Adrenal gland (tissue), 12 donors: ENCODE results near the gene GRB14. TPM values are rescaled to one million over a fixed set of nuclear protein-coding genes. Genes with fewer than 3 reads are reported as not detected.

Source experiments
- DNase-seq, 7 donors: peaks; one replicate each; pipeline ENCODE4 v3.0.0-alpha.2; 2019 to 2020
- H3K27ac ChIP-seq, 5 donors: fragments of 200-600 bp; sonication (generic) in 4 of 5; 1 replicate in 3 of 5; 2 replicates in 2 of 5; pipeline versions ENCODE4 v1.5.1 to v1.8.0; 2016 to 2020; ENCODE audit warnings: mild to moderate bottlenecking in 1 of 5
- H3K27me3 ChIP-seq: fragments of 200-600 bp; 2 replicates; pipeline ENCODE4 v1.8.0; 2021
- H3K36me3 ChIP-seq, 2 donors: fragments of 200-600 bp; replicated peaks in 1 of 2; 1 replicate in 1 of 2; 2 replicates in 1 of 2; pipeline versions ENCODE4 v1.5.1 to v1.8.0; 2018 to 2022
- H3K4me1 ChIP-seq, 2 donors: fragments of 200-600 bp; replicated peaks in 1 of 2; 1 replicate in 1 of 2; 2 replicates in 1 of 2; pipeline versions ENCODE4 v1.5.1 to v1.8.0; 2018 to 2021
- H3K4me3 ChIP-seq, 4 donors: fragments of 200-600 bp; sonication (generic) in 3 of 4; one replicate each; pipeline ENCODE4 v1.5.1; 2016 to 2018
- H3K9me3 ChIP-seq, 3 donors: fragments of 200-600 bp; sonication (generic) in 1 of 3; replicated peaks in 1 of 3; 1 replicate in 2 of 3; 2 replicates in 1 of 3; pipeline versions ENCODE4 v1.5.1 to v1.8.0; 2016 to 2021
- CTCF ChIP-seq, 6 experiments: fragments of 450-650 bp in 4 of 6; fragments of 200-600 bp in 2 of 6; sonication (generic) in 1 of 6; IDR thresholded peaks; 1 replicate in 5 of 6; 2 replicates in 1 of 6; pipeline versions ENCODE4 v1.5.1 to v1.8.0; 2016 to 2021; ENCODE audit warnings: antibody characterized with exemption in 6 of 6, mild to moderate bottlenecking in 2 of 6, moderate library complexity in 1 of 6
- POLR2A ChIP-seq, 2 donors: fragments of 450-650 bp; IDR thresholded peaks; one replicate each; pipeline ENCODE4 v1.6.1; 2017; ENCODE audit warnings: antibody characterized with exemption in 2 of 2, mild to moderate bottlenecking in 2 of 2, moderate library complexity in 1 of 2
- WGBS, 4 donors: extraction: QIAGEN DNeasy Blood & Tissue Kit in 2 of 4; methylation state at CpG; one replicate each; pipeline versions ENCODE4 v1.1.5 to v1.1.7; 2013 to 2017; 5-methylcytosine and 5-hydroxymethylcytosine counted together
- intact Hi-C, 2 donors: fragments of 100-400 bp; cut with DNase I; formaldehyde crosslinking; loops; one replicate each; pipeline versions ENCODE4 v1.14.1 to v1.15.0; 2022 to 2023
- polyA plus RNA-seq, 3 donors: library from polyadenylated mRNA; stranded (reverse); fragments of 200-250 nt in 2 of 3; fragments of 350-450 nt in 1 of 3; fragmentation: Illumina TruSeq in 1 of 3; extraction: RNeasy Lipid Tissue Mini Kit (QIAGEN cat#74804) in 1 of 3; gene quantifications; one replicate each; pipeline ENCODE4 v1.2.3, GENCODE V29; 2013 to 2014
- total RNA-seq, 9 donors: library from RNA; depleted of rRNA in 4 of 9; stranded (reverse); fragments of >200 nt in 4 of 9; fragments of 120-200 nt in 1 of 9; fragmentation: NEBNext Ultra II Directional in 1 of 9; extraction: Animal tissue kit (Norgen Biotek cat#: 25700) in 1 of 9; gene quantifications; one replicate each; pipeline versions ENCODE4 v1.1.0 to v1.2.4, GENCODE V29; 2013 to 2023
- donor health status: healthy with polysubstance abuse.
- donor health status: Bipolar disorder and iron deficiency.
- donor health status: DM: yes; HTN: yes; CAD: no.
- donor health status: DM: no; HTN: no; CAD: no.
- donor health status: DM: no; HTN: no; CAD: no.
- donor health status: DM: yes; HTN: yes; CAD: no.

The GRB14 gene
- total and polyA plus RNA-seq, 12 donors = 4.8 to 280 (median 40.7) TPM

- DNase-seq = no peak
- H3K9me3 ChIP-seq = no peaks in the 10 kb centered on the region
- H3K4me1 ChIP-seq = peaks cover 0 to 20% of the 10 kb centered on the region in 2 donors
- no peak overlapping the region for H3K27ac ChIP-seq
- H3K4me3 ChIP-seq = no peak overlapping the region
- intact Hi-C loops = no loop called here
- no peak for TF ChIP-seq CTCF (IDR thresholded peaks at IDR 0.05)
- no peak for TF ChIP-seq POLR2A (IDR thresholded peaks at IDR 0.05)
- H3K27me3 ChIP-seq = no peaks in the 10 kb centered on the region
- no peaks in the 10 kb centered on the region for H3K36me3 ChIP-seq
Observed at GRCh38 chr2:164664070-164664469, 42.8 kb upstream of the GRB14 start.

GRCh38 chr2:164662868-164663631, 41.8 kb upstream of the GRB14 start:
- Histone ChIP-seq H3K4me3 (no peak overlapping the region), H3K27ac (no peak overlapping the region), H3K36me3 (no peaks in the 10 kb centered on the region), H3K27me3 (no peaks in the 10 kb centered on the region), H3K9me3 (no peaks in the 10 kb centered on the region), H3K4me1 (peaks cover 0 to 20% of the 10 kb centered on the region in 2 donors)
- no peak for DNase-seq
- intact Hi-C loops = no loop called here
- TF ChIP-seq POLR2A (IDR thresholded peaks at IDR 0.05) = no peak
- TF ChIP-seq CTCF (IDR thresholded peaks at IDR 0.05) = no peak
- WGBS, 4 donors = 89 to 97% (median 95%) methylated on average over 1 of the region's 1 CpG

- 51 to 69% (median 56%) methylated on average over 1 of the region's 1 CpG for WGBS, 4 donors
- H3K27me3 ChIP-seq = no peaks in the 10 kb centered on the region
- peak overlapping the region in 2 of 5 donors; percentile 2 to 6 for H3K27ac ChIP-seq
- peak in 3 of 7 donors; percentile 18 to 35 (median 29) for DNase-seq
- no peak overlapping the region for H3K4me3 ChIP-seq
- no peaks in the 10 kb centered on the region for H3K36me3 ChIP-seq
- intact Hi-C loops = no loop called here
- H3K9me3 ChIP-seq = no peaks in the 10 kb centered on the region
- TF ChIP-seq POLR2A (IDR thresholded peaks at IDR 0.05) (no peak), CTCF (IDR thresholded peaks at IDR 0.05) (no peak)
- H3K4me1 ChIP-seq = peaks cover 0 to 20% of the 10 kb centered on the region in 2 donors
Observed at GRCh38 chr2:164662066-164662465, 40.8 kb upstream of the GRB14 start.

GRCh38 chr2:164661349-164661748, 40.1 kb upstream of the GRB14 start:
- TF ChIP-seq POLR2A (IDR thresholded peaks at IDR 0.05) = no peak
- no peak for TF ChIP-seq CTCF (IDR thresholded peaks at IDR 0.05)
- H3K9me3 ChIP-seq = no peaks in the 10 kb centered on the region
- DNase-seq = no peak
- H3K27ac ChIP-seq = no peak overlapping the region
- no peaks in the 10 kb centered on the region for H3K36me3 ChIP-seq
- peaks cover 0 to 20% of the 10 kb centered on the region in 2 donors for H3K4me1 ChIP-seq
- H3K4me3 ChIP-seq = no peak overlapping the region
- intact Hi-C loops = no loop called here
- H3K27me3 ChIP-seq = no peaks in the 10 kb centered on the region
